B cell (primary cell): ENCODE results near the gene OR6B3.

Source experiments
- CTCF ChIP-seq: fragments of 200-600 bp; IDR thresholded peaks from one replicate; pipeline ENCODE4 v1.8.0; 2022; ENCODE audit warnings: antibody characterized with exemption, mild to moderate bottlenecking
- EZH2 ChIP-seq: IDR thresholded peaks from 2 replicates; pipeline ENCODE4 v1.6.1; 2012; ENCODE audit warnings: borderline replicate concordance, low read depth, mild to moderate bottlenecking, moderate library complexity, low read length; ENCODE audit not compliant: insufficient read depth, poor library complexity, severe bottlenecking

GRCh38 chr2:240095556-240096523 lies 42.5 kb upstream of the OR6B3 start:
- TF ChIP-seq CTCF = no peak
- no peak for TF ChIP-seq EZH2
